Activated CD8-positive, alpha-beta memory T cell treated with anti-CD3 and anti-CD28 coated beads, Interleukin-2, amount 50 U/mL, for 24 hours (primary cell): ENCODE measurements around the gene C2CD2.

Source experiments
- DNase-seq: peaks from one replicate; pipeline ENCODE4 v3.0.0-alpha.2; 2020; ENCODE audit errors: extremely low read depth

Gene C2CD2

GRCh38 chr21:41933313-41934079, 20.3 kb downstream of the C2CD2 start:
- no peak for DNase-seq

- no peak for DNase-seq
These were observed 21.1 kb downstream of the C2CD2 start for GRCh38 chr21:41932576-41933312.

GRCh38 chr21:41932191-41932575, 21.6 kb downstream of the C2CD2 start:
- DNase-seq, result no peak

GRCh38 chr21:41931041-41931451, 22.8 kb downstream of the C2CD2 start:
- no peak for DNase-seq

- DNase-seq, result no peak
These were observed 24.6 kb downstream of the C2CD2 start for GRCh38 chr21:41929248-41929647.

- DNase-seq, result no peak
These were observed 25.1 kb downstream of the C2CD2 start for GRCh38 chr21:41928621-41929220.

- no peak for DNase-seq
These were observed 25.9 kb downstream of the C2CD2 start for GRCh38 chr21:41927727-41928409.

- no peak for DNase-seq
These were observed 27.0 kb downstream of the C2CD2 start for GRCh38 chr21:41926807-41927171.

GRCh38 chr21:41926117-41926806, 27.6 kb downstream of the C2CD2 start:
- no peak for DNase-seq

GRCh38 chr21:41925767-41926116, 28.1 kb downstream of the C2CD2 start:
- DNase-seq, result no peak

GRCh38 chr21:41924368-41924754, 29.5 kb downstream of the C2CD2 start:
- no peak for DNase-seq

- no peak for DNase-seq
These were observed 30.0 kb downstream of the C2CD2 start for GRCh38 chr21:41923631-41924367.

- DNase-seq, result no peak
These were observed 30.6 kb downstream of the C2CD2 start for GRCh38 chr21:41923186-41923585.

GRCh38 chr21:41921021-41921420, 32.8 kb downstream of the C2CD2 start:
- DNase-seq, result no peak

- DNase-seq, result no peak
These were observed 33.3 kb downstream of the C2CD2 start for GRCh38 chr21:41920476-41920875.

GRCh38 chr21:41919666-41920398, 34.0 kb downstream of the C2CD2 start:
- DNase-seq, result no peak

GRCh38 chr21:41918561-41919358, 35.1 kb downstream of the C2CD2 start:
- no peak for DNase-seq

- no peak for DNase-seq
These were observed 36.3 kb downstream of the C2CD2 start for GRCh38 chr21:41917531-41917930.

- DNase-seq, result no peak
These were observed 36.9 kb downstream of the C2CD2 start for GRCh38 chr21:41916888-41917433.
